Hypothalamus (tissue), 51 donors: Measurements from ENCODE around the gene PPP4R3A.
"Not testable (repeated sequence)": the region's sequence is repeated elsewhere in the genome, so short reads cannot be mapped to it uniquely, and the experiment has no call there.

ENCODE experiments used
- DNase-seq, 51 donors: peaks; one replicate each; lab custom pipeline; 2025; lab: John Stamatoyannopoulos, UW

Gene PPP4R3A

GRCh38 chr14:91510171-91511042, at the start of gene PPP4R3A:
Gene PPP4R3A, minus strand, starts transcription at chr14:91510310. Its CDS starts 663 bp downstream, at chr14:91509647.
- peak; percentile 65 to 99 (median 92) for DNase-seq

- no peak for DNase-seq
Observed at GRCh38 chr14:91555531-91555930, 45.4 kb upstream of the PPP4R3A start.

- DNase-seq: no peak
Observed at GRCh38 chr14:91554535-91555332, 44.6 kb upstream of the PPP4R3A start.

GRCh38 chr14:91548108-91548507, 38.0 kb upstream of the PPP4R3A start:
- DNase-seq: no peak

- no peak for DNase-seq
Observed at GRCh38 chr14:91545946-91546716, 36.0 kb upstream of the PPP4R3A start.

- DNase-seq: no peak
Observed at GRCh38 chr14:91545204-91545603, 35.1 kb upstream of the PPP4R3A start.

GRCh38 chr14:91536327-91536726, 26.2 kb upstream of the PPP4R3A start:
- no peak for DNase-seq

GRCh38 chr14:91534059-91534458, 23.9 kb upstream of the PPP4R3A start:
- not testable (repeated sequence) for DNase-seq

GRCh38 chr14:91533623-91534022, 23.5 kb upstream of the PPP4R3A start:
- no peak for DNase-seq

- no peak for DNase-seq
Observed at GRCh38 chr14:91523972-91524371, 13.9 kb upstream of the PPP4R3A start.

GRCh38 chr14:91521061-91521640, 11.0 kb upstream of the PPP4R3A start:
- DNase-seq: no peak

- DNase-seq: no peak
Observed at GRCh38 chr14:91520138-91520537, 10.0 kb upstream of the PPP4R3A start.

GRCh38 chr14:91519239-91520036, 9.3 kb upstream of the PPP4R3A start:
- no peak for DNase-seq

GRCh38 chr14:91516663-91517388, 6.7 kb upstream of the PPP4R3A start:
- DNase-seq: no peak

- DNase-seq: no peak
Observed at GRCh38 chr14:91515979-91516378, 5.9 kb upstream of the PPP4R3A start.

GRCh38 chr14:91511043-91511383, 903 bp upstream of the PPP4R3A start:
- DNase-seq: peak in 1 of 51 donors; percentile 41

GRCh38 chr14:91509878-91510170, 286 bp downstream of the PPP4R3A start:
- DNase-seq: peak in 3 of 51 donors; percentile 40 to 66 (median 50)

- peak in 28 of 51 donors; percentile 13 to 65 (median 37) for DNase-seq
Observed at GRCh38 chr14:91509083-91509877, 830 bp downstream of the PPP4R3A start.
